Activated CD4-positive, alpha-beta T cell treated with anti-CD3 and anti-CD28 coated beads for 48 hours (primary cell): ENCODE data around the gene OGDHL.
"Not testable (repeated sequence)": the region's sequence is repeated elsewhere in the genome, so short reads cannot be mapped to it uniquely, and the experiment has no call there.

Experiments used
- DNase-seq: peaks from one replicate; pipeline ENCODE4 v3.0.0-alpha.2; 2020

OGDHL gene

GRCh38 chr10:49738616-49739360 lies 23.3 kb downstream of the OGDHL start:
- DNase-seq = no peak

- DNase-seq = no peak
These were observed 24.5 kb downstream of the OGDHL start for GRCh38 chr10:49737474-49738201.

- no peak for DNase-seq
These were observed 25.5 kb downstream of the OGDHL start for GRCh38 chr10:49736564-49737113.

GRCh38 chr10:49735848-49736563 lies 26.1 kb downstream of the OGDHL start:
- no peak for DNase-seq

GRCh38 chr10:49735161-49735560 lies 27.0 kb downstream of the OGDHL start:
- DNase-seq = no peak

GRCh38 chr10:49734676-49735075 lies 27.4 kb downstream of the OGDHL start:
- DNase-seq = no peak

GRCh38 chr10:49733866-49734265 lies 28.3 kb downstream of the OGDHL start:
- no peak for DNase-seq

GRCh38 chr10:49726593-49726992 lies 35.5 kb downstream of the OGDHL start:
- no peak for DNase-seq

- DNase-seq = not testable (repeated sequence)
These were observed 47.0 kb downstream of the OGDHL start for GRCh38 chr10:49715157-49715556.

GRCh38 chr10:49713266-49713665 lies 48.9 kb downstream of the OGDHL start:
- no peak for DNase-seq

GRCh38 chr10:49711481-49711880 lies 50.6 kb downstream of the OGDHL start:
- no peak for DNase-seq

- no peak for DNase-seq
These were observed 51.2 kb downstream of the OGDHL start for GRCh38 chr10:49710966-49711365.

- DNase-seq = no peak
These were observed 52.2 kb downstream of the OGDHL start for GRCh38 chr10:49709934-49710333.

GRCh38 chr10:49707585-49707984 lies 54.5 kb downstream of the OGDHL start:
- no peak for DNase-seq

GRCh38 chr10:49700997-49701396 lies 61.1 kb downstream of the OGDHL start:
- no peak for DNase-seq

GRCh38 chr10:49700211-49700610 lies 61.9 kb downstream of the OGDHL start:
- DNase-seq = no peak

GRCh38 chr10:49698679-49699078 lies 63.4 kb downstream of the OGDHL start:
- DNase-seq = no peak

- DNase-seq = no peak
These were observed 65.8 kb downstream of the OGDHL start for GRCh38 chr10:49696311-49696710.

GRCh38 chr10:49694466-49694865 lies 67.7 kb downstream of the OGDHL start:
- DNase-seq = no peak

- no peak for DNase-seq
These were observed 70.5 kb downstream of the OGDHL start for GRCh38 chr10:49691588-49691987.

- no peak for DNase-seq
These were observed 71.3 kb downstream of the OGDHL start for GRCh38 chr10:49690698-49691356.

- no peak for DNase-seq
These were observed 72.1 kb downstream of the OGDHL start for GRCh38 chr10:49689882-49690510.
